Fibroblast of lung (primary cell): ENCODE measurements around the gene CAPRIN1. TPM values are rescaled to one million over a fixed set of nuclear protein-coding genes. Genes with fewer than 3 reads are reported as not detected.

Experiments used
- DNase-seq, 2 donors: peaks; one replicate each; pipeline versions ENCODE4 v3.0.0 to v3.0.0-alpha.2; 2010; ENCODE audit warnings: low read depth in 2 of 2
- H2AFZ ChIP-seq: 2 replicates; pipeline ENCODE4 v1.5.1; 2012; ENCODE audit warnings: low read length, control low read depth, inconsistent platforms
- H3K27ac ChIP-seq: 2 replicates; pipeline ENCODE4 v1.5.1; 2011; ENCODE audit warnings: low read length, control low read depth; ENCODE audit not compliant: insufficient read depth
- H3K27me3 ChIP-seq: 2 replicates; pipeline ENCODE4 v1.5.1; 2011; ENCODE audit warnings: mild to moderate bottlenecking, low read length; ENCODE audit not compliant: control insufficient read depth, insufficient read depth
- H3K36me3 ChIP-seq: 2 replicates; pipeline ENCODE4 v1.5.1; 2011; ENCODE audit warnings: low read length; ENCODE audit not compliant: control insufficient read depth, insufficient read depth
- H3K4me1 ChIP-seq: 2 replicates; pipeline ENCODE4 v1.5.1; 2011; ENCODE audit warnings: low read length; ENCODE audit not compliant: control insufficient read depth, insufficient read depth; ENCODE audit errors: extremely low read depth
- H3K4me2 ChIP-seq: 2 replicates; pipeline ENCODE4 v1.5.1; 2011; ENCODE audit warnings: low read length, control low read depth; ENCODE audit not compliant: insufficient read depth; ENCODE audit errors: extremely low read depth
- H3K4me3 ChIP-seq, 4 experiments: fragments of 200-600 bp in 1 of 4; sonication (generic) in 1 of 4; replicated peaks in 1 of 4; 2 replicates each; pipeline ENCODE4 v1.5.1; 2011 to 2016; ENCODE audit warnings: low read length in 4 of 4, low read depth in 3 of 4, mild to moderate bottlenecking in 3 of 4, control low read depth in 2 of 4, inconsistent platforms in 1 of 4, mixed read lengths in 1 of 4; ENCODE audit not compliant: insufficient read depth in 1 of 4; ENCODE audit errors: control extremely low read depth in 1 of 4
- H3K79me2 ChIP-seq: 2 replicates; pipeline ENCODE4 v1.5.1; 2012; ENCODE audit warnings: mild to moderate bottlenecking, low read length, inconsistent platforms; ENCODE audit not compliant: control insufficient read depth, insufficient read depth
- H3K9ac ChIP-seq: 2 replicates; pipeline ENCODE4 v1.5.1; 2011; ENCODE audit warnings: mild to moderate bottlenecking, low read length, control low read depth; ENCODE audit not compliant: insufficient read depth
- H3K9me3 ChIP-seq: 2 replicates; pipeline ENCODE4 v1.5.1; 2012; ENCODE audit warnings: low read depth, low read length; ENCODE audit not compliant: control insufficient read depth, insufficient read depth
- H4K20me1 ChIP-seq: 2 replicates; pipeline ENCODE4 v1.5.1; 2011; ENCODE audit warnings: low read length; ENCODE audit not compliant: control insufficient read depth, insufficient read depth; ENCODE audit errors: extremely low read depth
- EZH2 ChIP-seq: IDR thresholded peaks from 2 replicates; pipeline ENCODE4 v1.5.1; 2012; ENCODE audit warnings: low read length, control low read depth, mild to moderate bottlenecking; ENCODE audit errors: missing control alignments
- polyA plus RNA-seq, 2 donors: library from polyadenylated mRNA; depleted of rRNA in 1 of 2; stranded (reverse) in 1 of 2; unstranded in 1 of 2; fragments of >200 nt; gene quantifications; 2 replicates each; pipeline ENCODE4 v1.2.1, GENCODE V29; 2011 to 2012; ENCODE audit warnings: missing spikeins in 1 of 2
- total RNA-seq: library from RNA; depleted of rRNA; stranded (reverse); fragments of >200 nt; gene quantifications from 2 replicates; pipeline ENCODE4 v1.2.1, GENCODE V29; 2014
- TF ChIP-seq, protein P1 (sequence below), 2 donors: IDR thresholded peaks in 1 of 2; conservative IDR thresholded peaks in 1 of 2; 1 replicate in 1 of 2; 2 replicates in 1 of 2; pipeline ENCODE4 v1.5.1; 2011 to 2012; ENCODE audit warnings: low read length in 2 of 2, control low read depth in 1 of 2, inconsistent platforms in 1 of 2, low read depth in 1 of 2, mild to moderate bottlenecking in 1 of 2

CAPRIN1 gene
- total and polyA plus RNA-seq, 2 donors (not counting 1 experiment from before 2014, with no cell fraction given) = 203 to 220 TPM

DNA sequence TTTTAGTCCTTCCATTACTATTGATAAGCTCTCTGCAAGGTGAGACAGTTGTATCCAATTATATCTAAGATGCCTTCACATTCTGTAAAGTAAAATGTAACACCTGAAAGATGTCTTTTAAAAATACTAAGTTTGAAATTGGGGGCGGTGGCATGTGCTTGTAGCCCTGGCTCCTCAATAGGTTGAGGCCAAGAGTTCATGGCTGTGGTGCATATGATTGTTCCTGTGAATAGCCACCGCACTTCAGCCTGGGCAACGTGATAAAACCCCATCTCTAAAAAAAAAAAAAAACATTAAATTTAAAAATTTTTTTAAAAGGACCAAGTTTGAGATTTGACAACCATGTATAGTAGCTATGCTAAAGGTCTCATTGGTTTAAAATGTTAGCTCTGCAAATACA lies 20.5 kb downstream of the CAPRIN1 start:
- no peak overlapping the region for H3K4me2 ChIP-seq
- H3K4me3 ChIP-seq = no peak overlapping the region
- DNase-seq = no peak
- H3K27me3 ChIP-seq = no peaks in the 10 kb centered on the region
- peaks cover 6% of the 10 kb centered on the region for H3K4me1 ChIP-seq
- peaks cover 2% of the 10 kb centered on the region for H4K20me1 ChIP-seq
- H3K9ac ChIP-seq = no peak overlapping the region
- TF ChIP-seq, protein P1, sequence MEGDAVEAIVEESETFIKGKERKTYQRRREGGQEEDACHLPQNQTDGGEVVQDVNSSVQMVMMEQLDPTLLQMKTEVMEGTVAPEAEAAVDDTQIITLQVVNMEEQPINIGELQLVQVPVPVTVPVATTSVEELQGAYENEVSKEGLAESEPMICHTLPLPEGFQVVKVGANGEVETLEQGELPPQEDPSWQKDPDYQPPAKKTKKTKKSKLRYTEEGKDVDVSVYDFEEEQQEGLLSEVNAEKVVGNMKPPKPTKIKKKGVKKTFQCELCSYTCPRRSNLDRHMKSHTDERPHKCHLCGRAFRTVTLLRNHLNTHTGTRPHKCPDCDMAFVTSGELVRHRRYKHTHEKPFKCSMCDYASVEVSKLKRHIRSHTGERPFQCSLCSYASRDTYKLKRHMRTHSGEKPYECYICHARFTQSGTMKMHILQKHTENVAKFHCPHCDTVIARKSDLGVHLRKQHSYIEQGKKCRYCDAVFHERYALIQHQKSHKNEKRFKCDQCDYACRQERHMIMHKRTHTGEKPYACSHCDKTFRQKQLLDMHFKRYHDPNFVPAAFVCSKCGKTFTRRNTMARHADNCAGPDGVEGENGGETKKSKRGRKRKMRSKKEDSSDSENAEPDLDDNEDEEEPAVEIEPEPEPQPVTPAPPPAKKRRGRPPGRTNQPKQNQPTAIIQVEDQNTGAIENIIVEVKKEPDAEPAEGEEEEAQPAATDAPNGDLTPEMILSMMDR (conservative IDR thresholded peaks at IDR 0.05 in 1 of 2, IDR thresholded peaks at IDR 0.05 in 1 of 2; ENCODE audit: low read depth in 1 of 2, low read length in 2 of 2) = no peak
- no peak for TF ChIP-seq EZH2
- H2AFZ ChIP-seq = no peak overlapping the region
- no peak overlapping the region for H3K27ac ChIP-seq
- H3K36me3 ChIP-seq = peaks cover 5% of the 10 kb centered on the region
- H3K79me2 ChIP-seq = peaks cover 85% of the 10 kb centered on the region
- no peaks in the 10 kb centered on the region for H3K9me3 ChIP-seq

DNA sequence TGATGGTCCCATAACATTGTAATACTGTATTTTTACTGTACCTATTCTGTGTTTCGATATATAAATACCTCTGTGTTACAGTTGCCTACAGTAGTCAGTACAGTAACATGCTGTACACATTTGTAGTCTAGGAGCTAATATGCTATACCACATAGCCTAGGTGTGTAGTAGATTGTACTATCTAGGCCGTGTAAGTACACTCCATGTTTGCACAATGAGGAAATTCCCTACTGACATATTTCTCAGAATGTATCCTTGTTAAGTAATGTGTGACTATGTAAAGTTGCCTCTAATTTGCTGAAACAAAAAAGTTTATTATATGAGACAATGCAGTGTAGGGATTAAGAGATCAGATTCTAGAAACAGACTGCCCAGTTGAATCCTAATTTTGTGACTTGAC lies 21.3 kb downstream of the CAPRIN1 start:
- Histone ChIP-seq H3K27ac (no peak overlapping the region), H3K79me2 (peaks cover 84% of the 10 kb centered on the region), H4K20me1 (peaks cover 2% of the 10 kb centered on the region), H3K4me2 (no peak overlapping the region), H3K27me3 (no peaks in the 10 kb centered on the region), H2AFZ (no peak overlapping the region), H3K4me1 (peaks cover 6% of the 10 kb centered on the region), H3K4me3 (no peak overlapping the region), H3K9ac (no peak overlapping the region), H3K36me3 (peaks cover 5% of the 10 kb centered on the region), H3K9me3 (no peaks in the 10 kb centered on the region)
- DNase-seq = no peak
- TF ChIP-seq, protein P1 (conservative IDR thresholded peaks at IDR 0.05 in 1 of 2, IDR thresholded peaks at IDR 0.05 in 1 of 2; ENCODE audit: low read depth in 1 of 2, low read length in 2 of 2) = no peak
- no peak for TF ChIP-seq EZH2

DNA sequence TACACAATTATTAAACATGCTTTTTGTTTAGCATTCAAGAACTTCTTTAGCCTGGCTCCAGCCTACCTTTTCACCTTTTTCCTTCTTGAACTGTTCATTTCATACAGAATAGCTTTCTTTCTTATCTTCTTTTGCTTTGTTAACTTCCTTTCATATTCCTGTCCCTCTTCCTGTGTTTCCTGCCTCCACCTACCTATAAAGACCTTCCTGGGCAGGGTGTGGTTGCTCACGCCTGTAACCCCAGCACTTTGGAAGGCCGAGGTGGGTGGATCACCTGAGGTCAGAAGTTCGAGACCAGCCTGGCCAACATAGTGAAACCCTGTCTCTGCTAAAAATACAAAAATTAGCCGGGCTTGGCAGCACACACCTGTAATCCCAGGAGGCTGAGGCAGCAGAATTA lies 22.9 kb downstream of the CAPRIN1 start:
- peaks cover 13% of the 10 kb centered on the region for H3K36me3 ChIP-seq
- H3K4me1 ChIP-seq = peaks cover 6% of the 10 kb centered on the region
- H3K27me3 ChIP-seq = no peaks in the 10 kb centered on the region
- no peak overlapping the region for H3K4me3 ChIP-seq
- H3K79me2 ChIP-seq = peaks cover 81% of the 10 kb centered on the region
- H4K20me1 ChIP-seq = peaks cover 2% of the 10 kb centered on the region
- TF ChIP-seq, protein P1 (conservative IDR thresholded peaks at IDR 0.05 in 1 of 2, IDR thresholded peaks at IDR 0.05 in 1 of 2; ENCODE audit: low read depth in 1 of 2, low read length in 2 of 2) = no peak
- TF ChIP-seq EZH2 = no peak
- no peak overlapping the region for H3K27ac ChIP-seq
- no peak overlapping the region for H2AFZ ChIP-seq
- no peaks in the 10 kb centered on the region for H3K9me3 ChIP-seq
- DNase-seq = no peak
- peak overlapping the region; percentile 32 for H3K4me2 ChIP-seq
- no peak overlapping the region for H3K9ac ChIP-seq
